K562 (cell line): ENCODE measurements around the gene EFNB3. TPM values are rescaled to one million over a fixed set of nuclear protein-coding genes. Genes with fewer than 3 reads are reported as not detected.

Experiments
- BMI1 ChIP-seq: fragments of 150-350 bp; IDR thresholded peaks from 2 replicates; pipeline ENCODE4 v1.6.1; 2014; ENCODE audit warnings: low read length
- HDAC6 ChIP-seq: IDR thresholded peaks from 2 replicates; pipeline ENCODE4 v1.6.1; 2012; ENCODE audit warnings: low read depth, mild to moderate bottlenecking, control low read depth, inconsistent platforms, low read length, moderate library complexity
- HNRNPUL1 ChIP-seq: fragments of 200-400 bp; formaldehyde crosslinking; IDR thresholded peaks from 2 replicates; pipeline ENCODE4 v1.6.1; 2017; ENCODE audit warnings: low read length
- ZNF133 ChIP-seq: fragments of 250-450 bp; sonication (Bioruptor Pico); IDR thresholded peaks from 2 replicates; pipeline ENCODE4 v1.4.0; 2020; ENCODE audit warnings: mild to moderate bottlenecking
- ZNF384 ChIP-seq: IDR thresholded peaks from 2 replicates; pipeline ENCODE4 v1.6.1; 2012; ENCODE audit warnings: low read depth, low read length, improper control_type of control experiment
- ZNF507 ChIP-seq: conservative IDR thresholded peaks from 2 replicates; pipeline ENCODE4 v1.6.1; 2017; ENCODE audit warnings: missing genetic modification characterization, missing compliant biosample characterization
- ZZZ3 ChIP-seq: fragments of 450-650 bp; IDR thresholded peaks from 2 replicates; pipeline ENCODE4 v1.6.1; 2016; ENCODE audit warnings: antibody characterized with exemption, mild to moderate bottlenecking, moderate library complexity
- polyA plus RNA-seq, 8 experiments: library from polyadenylated mRNA; depleted of rRNA in 4 of 8; stranded (reverse) in 5 of 8; unstranded in 3 of 8; fragments of >200 nt; fragmentation: Nextera tagmentation in 2 of 8; fragmentation: Illumina TruSeq in 1 of 8; extraction: Ambion mirVana in 2 of 8; extraction: Trizol in 1 of 8; gene quantifications; 2 replicates each; pipeline versions ENCODE4 v1.2.1 to v1.2.3, GENCODE V29; 2011 to 2014; ENCODE audit warnings: inconsistent platforms in 1 of 8, missing spikeins in 1 of 8
- total RNA-seq, 7 experiments: library from RNA; depleted of rRNA in 6 of 7; stranded (reverse); fragments of >200 nt in 6 of 7; fragmentation: Illumina TruSeq in 2 of 7; extraction: Trizol in 2 of 7; gene quantifications; 2 replicates each; pipeline versions ENCODE4 v1.2.1 to v1.2.3, GENCODE V29; 2011 to 2021; ENCODE audit warnings: low replicate concordance in 1 of 7
- TF ChIP-seq, protein P1 (sequence below), 2 experiments: fragments of 450-650 bp in 1 of 2; sonication (generic) in 1 of 2; formaldehyde crosslinking in 1 of 2; IDR thresholded peaks; 2 replicates each; pipeline versions ENCODE4 v1.7.1 to v1.9.0; 2016 to 2022; ENCODE audit warnings: inconsistent platforms in 1 of 2, mild to moderate bottlenecking in 1 of 2, missing genetic modification reagents in 1 of 2

The EFNB3 gene
- total and polyA plus RNA-seq, 9 of the 15 experiments (the other 6 are each of a cell fraction or from before 2014, with no cell fraction given): not detected

GRCh38 chr17:7709031-7709430 lies 4.0 kb downstream of the EFNB3 start (continued):
- TF ChIP-seq, protein P1, sequence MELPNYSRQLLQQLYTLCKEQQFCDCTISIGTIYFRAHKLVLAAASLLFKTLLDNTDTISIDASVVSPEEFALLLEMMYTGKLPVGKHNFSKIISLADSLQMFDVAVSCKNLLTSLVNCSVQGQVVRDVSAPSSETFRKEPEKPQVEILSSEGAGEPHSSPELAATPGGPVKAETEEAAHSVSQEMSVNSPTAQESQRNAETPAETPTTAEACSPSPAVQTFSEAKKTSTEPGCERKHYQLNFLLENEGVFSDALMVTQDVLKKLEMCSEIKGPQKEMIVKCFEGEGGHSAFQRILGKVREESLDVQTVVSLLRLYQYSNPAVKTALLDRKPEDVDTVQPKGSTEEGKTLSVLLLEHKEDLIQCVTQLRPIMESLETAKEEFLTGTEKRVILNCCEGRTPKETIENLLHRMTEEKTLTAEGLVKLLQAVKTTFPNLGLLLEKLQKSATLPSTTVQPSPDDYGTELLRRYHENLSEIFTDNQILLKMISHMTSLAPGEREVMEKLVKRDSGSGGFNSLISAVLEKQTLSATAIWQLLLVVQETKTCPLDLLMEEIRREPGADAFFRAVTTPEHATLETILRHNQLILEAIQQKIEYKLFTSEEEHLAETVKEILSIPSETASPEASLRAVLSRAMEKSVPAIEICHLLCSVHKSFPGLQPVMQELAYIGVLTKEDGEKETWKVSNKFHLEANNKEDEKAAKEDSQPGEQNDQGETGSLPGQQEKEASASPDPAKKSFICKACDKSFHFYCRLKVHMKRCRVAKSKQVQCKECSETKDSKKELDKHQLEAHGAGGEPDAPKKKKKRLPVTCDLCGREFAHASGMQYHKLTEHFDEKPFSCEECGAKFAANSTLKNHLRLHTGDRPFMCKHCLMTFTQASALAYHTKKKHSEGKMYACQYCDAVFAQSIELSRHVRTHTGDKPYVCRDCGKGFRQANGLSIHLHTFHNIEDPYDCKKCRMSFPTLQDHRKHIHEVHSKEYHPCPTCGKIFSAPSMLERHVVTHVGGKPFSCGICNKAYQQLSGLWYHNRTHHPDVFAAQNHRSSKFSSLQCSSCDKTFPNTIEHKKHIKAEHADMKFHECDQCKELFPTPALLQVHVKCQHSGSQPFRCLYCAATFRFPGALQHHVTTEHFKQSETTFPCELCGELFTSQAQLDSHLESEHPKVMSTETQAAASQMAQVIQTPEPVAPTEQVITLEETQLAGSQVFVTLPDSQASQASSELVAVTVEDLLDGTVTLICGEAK (IDR thresholded peaks at IDR 0.05): no peak
- TF ChIP-seq, protein P1 (CRISPR knock-in tag; IDR thresholded peaks at IDR 0.05): no peak
- TF ChIP-seq HNRNPUL1: no peak
- TF ChIP-seq ZNF384: no peak
- TF ChIP-seq ZZZ3: no peak
- no peak for TF ChIP-seq ZNF133 (CRISPR knock-in tag)
- no peak for TF ChIP-seq ZNF507 (tag)
- no peak for TF ChIP-seq BMI1
- no peak for TF ChIP-seq HDAC6
